GM12878 (cell line): Measurements from ENCODE around the gene FKRP. TPM values are rescaled to one million over a fixed set of nuclear protein-coding genes. Genes with fewer than 3 reads are reported as not detected.

Experiments
- ATAC-seq: fragments of 200-7000 bp; cut with Tn5 transposase; 3 replicates; pipeline ENCODE4 v1.9.1; 2020; ENCODE audit warnings: mild to moderate bottlenecking, moderate library complexity
- BruUV-seq: library from RNA; stranded (reverse); fragments of 400-500 nt; replicated peaks from 2 replicates; lab custom pipeline; 2021; lab: Mats Ljungman, UMichigan
- CTCF ChIA-PET: fragments of 300-600 bp; sonication (Branson Sonifier 250); formaldehyde crosslinking; extraction: SDS; loops from one replicate; lab custom pipeline; 2021; ENCODE audit warnings: inconsistent platforms; lab: Yijun Ruan, JAX
- POLR2A ChIA-PET: fragments of 350-600 bp; formaldehyde crosslinking; extraction: SDS; loops from one replicate; lab custom pipeline; 2021; ENCODE audit warnings: inconsistent platforms; lab: Charles Lee
- RAD21 ChIA-PET: fragments of 300-600 bp; sonication (Branson Sonifier 250); formaldehyde crosslinking; loops from one replicate; lab custom pipeline; 2023; ENCODE audit warnings: antibody characterized with exemption; ENCODE audit not compliant: unreplicated experiment; lab: Charles Lee
- SMC1A ChIA-PET: fragments of 300-600 bp; sonication (Branson Sonifier 250); formaldehyde crosslinking; loops from one replicate; lab custom pipeline; 2023; ENCODE audit not compliant: unreplicated experiment, uncharacterized antibody; lab: Charles Lee
- DNase-seq: peaks from one replicate; pipeline ENCODE4 v3.0.0-alpha.2; 2011; ENCODE audit warnings: low read depth, low spot score
- FAIRE-seq: peaks from 3 replicates; lab custom pipeline; 2011; peaks lifted over from hg19 to GRCh38; lab: Jason Lieb, UNC
- H2AFZ ChIP-seq: 2 replicates; pipeline ENCODE4 v1.6.0; 2011; ENCODE audit warnings: low read depth, low read length, control low read depth; ENCODE audit not compliant: control insufficient read depth
- H3K27ac ChIP-seq: 2 replicates; pipeline ENCODE4 v1.5.1; 2011; ENCODE audit warnings: control low read depth; ENCODE audit not compliant: control insufficient read depth, insufficient read depth
- H3K27me3 ChIP-seq, 2 experiments: replicated peaks in 1 of 2; 2 replicates each; pipeline versions ENCODE4 v1.6.0 to v1.6.1; 2011; ENCODE audit warnings: low read length in 1 of 2; ENCODE audit not compliant: control insufficient read depth in 2 of 2, insufficient read depth in 2 of 2
- H3K36me3 ChIP-seq, 2 experiments: 2 replicates each; pipeline ENCODE4 v1.5.1; 2011; ENCODE audit warnings: low read length in 1 of 2; ENCODE audit not compliant: control insufficient read depth in 2 of 2, insufficient read depth in 2 of 2
- H3K4me1 ChIP-seq: 2 replicates; pipeline ENCODE4 v1.6.1; 2011; ENCODE audit warnings: mild to moderate bottlenecking, low read length, moderate library complexity, mixed read lengths; ENCODE audit not compliant: control insufficient read depth, insufficient read depth
- H3K4me2 ChIP-seq: 2 replicates; pipeline ENCODE4 v1.6.0; 2011; ENCODE audit warnings: control low read depth; ENCODE audit not compliant: control insufficient read depth, insufficient read depth
- H3K4me3 ChIP-seq: fragments of 200-600 bp; sonication (generic); 2 replicates; pipeline ENCODE4 v1.5.1; 2016
- H3K79me2 ChIP-seq: 2 replicates; pipeline ENCODE4 v1.6.0; 2011; ENCODE audit warnings: low read length; ENCODE audit not compliant: control insufficient read depth, insufficient read depth
- H3K9ac ChIP-seq: 2 replicates; pipeline ENCODE4 v1.8.0; 2011; ENCODE audit warnings: low read length, control low read depth, mixed read lengths; ENCODE audit not compliant: control insufficient read depth, insufficient read depth
- H3K9me3 ChIP-seq: replicated peaks from 3 replicates; pipeline ENCODE4 v1.5.1; 2011; ENCODE audit warnings: mild to moderate bottlenecking, low read length; ENCODE audit not compliant: control insufficient read depth, insufficient read depth
- H4K20me1 ChIP-seq: 2 replicates; pipeline ENCODE4 v1.6.0; 2011; ENCODE audit not compliant: control insufficient read depth, insufficient read depth
- ESRRA ChIP-seq: IDR thresholded peaks from 2 replicates; pipeline ENCODE4 v1.6.1; 2012; ENCODE audit warnings: mild to moderate bottlenecking, low read length, improper control_type of control experiment
- ZZZ3 ChIP-seq: IDR thresholded peaks from 2 replicates; pipeline ENCODE4 v1.6.1; 2011; ENCODE audit warnings: low read depth; ENCODE audit not compliant: control insufficient read depth, insufficient read length
- WGBS: methylation state at CpG from one replicate; pipeline ENCODE4 v1.1.6; 2016; ENCODE audit warnings: low lambda C conversion rate; ENCODE audit not compliant: insufficient replicate concordance, insufficient coverage; ENCODE audit errors: missing lambda C conversion rate; 5-methylcytosine and 5-hydroxymethylcytosine counted together
- in situ Hi-C: fragments of 300-500 bp; cut with MboI; formaldehyde crosslinking; loops from 9 replicates; pipeline ENCODE4 v1.14.3; 2018; ENCODE audit warnings: mixed read lengths
- intact Hi-C: fragments of 100-400 bp; cut with micrococcal nuclease; formaldehyde crosslinking; loops from one replicate; pipeline ENCODE4 v1.14.2; 2022; ENCODE audit not compliant: unreplicated experiment
- polyA plus RNA-seq, 11 experiments: library from polyadenylated mRNA; depleted of rRNA in 4 of 11; unstranded in 6 of 11; stranded (reverse) in 5 of 11; fragments of >200 nt; fragmentation: Nextera tagmentation in 4 of 11; fragmentation: Illumina TruSeq in 1 of 11; extraction: Ambion mirVana in 4 of 11; extraction: Trizol in 1 of 11; gene quantifications; 1 replicate in 1 of 11; 2 replicates in 10 of 11; pipeline versions ENCODE4 v1.2.1 to v1.2.3, GENCODE V29; 2011 to 2016; ENCODE audit warnings: inconsistent platforms in 2 of 11, missing spikeins in 2 of 11, low read depth in 1 of 11
- total RNA-seq, 4 experiments: library from RNA; depleted of rRNA in 3 of 4; stranded (reverse); fragments of >200 nt in 3 of 4; fragmentation: Illumina TruSeq in 1 of 4; extraction: Trizol in 1 of 4; gene quantifications; 2 replicates each; pipeline versions ENCODE4 v1.2.1 to v1.2.3, GENCODE V29; 2013 to 2021
- TF ChIP-seq, protein P1 (sequence below): IDR thresholded peaks from 2 replicates; pipeline ENCODE4 v1.6.1; 2011; ENCODE audit warnings: borderline replicate concordance, low read depth, mild to moderate bottlenecking, moderate library complexity, mixed read lengths, low read length; ENCODE audit not compliant: insufficient read depth; ENCODE audit errors: extremely low read length
- TF ChIP-seq, protein P2 (sequence below): fragments of 450-650 bp; IDR thresholded peaks from 2 replicates; pipeline ENCODE4 v1.6.1; 2017; ENCODE audit warnings: antibody characterized with exemption, mild to moderate bottlenecking, moderate library complexity
- TF ChIP-seq, protein P3 (sequence below): fragments of 450-650 bp; IDR thresholded peaks from 2 replicates; pipeline ENCODE4 v1.6.1; 2017; ENCODE audit warnings: mild to moderate bottlenecking, moderate library complexity
- TF ChIP-seq, protein P4 (sequence below): fragments of 450-650 bp; IDR thresholded peaks from 2 replicates; pipeline ENCODE4 v1.6.1; 2016; ENCODE audit warnings: mild to moderate bottlenecking
- TF ChIP-seq, protein P5 (sequence below): fragments of 450-650 bp; formaldehyde crosslinking; IDR thresholded peaks from 2 replicates; pipeline ENCODE4 v1.4.0; 2020; ENCODE audit warnings: mild to moderate bottlenecking, moderate library complexity

Gene FKRP
- total and polyA plus RNA-seq, 10 of the 15 experiments (the other 5 are each of a cell fraction or from before 2014, with no cell fraction given), result 1.3 to 14.1 (median 7.8) TPM

DNA sequence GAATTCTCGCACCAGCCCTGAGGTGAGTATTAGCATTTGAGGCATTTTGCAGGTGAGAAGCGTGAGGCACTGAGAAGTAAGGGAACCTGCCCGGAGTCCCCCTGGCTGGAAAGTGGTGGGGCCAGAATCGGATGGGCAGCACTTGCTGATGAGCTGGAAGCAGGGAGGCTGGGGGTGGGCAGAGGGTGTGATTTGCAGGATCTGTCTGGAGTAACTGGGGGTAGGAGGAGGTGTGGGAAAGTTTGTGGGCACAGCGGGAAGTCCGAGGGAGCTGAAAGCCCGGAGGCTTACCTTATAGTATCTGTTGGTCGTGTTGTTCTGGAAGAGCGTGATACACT, 49.0 kb upstream of the FKRP start:
- no peak for DNase-seq
- POLR2A ChIA-PET, result no interaction called here
- SMC1A ChIA-PET, result interaction anchor here (0.6 kb wide), 2 partner anchors 16 to 146 kb away, joined by 3 read pairs; no protein-coding TSS in a partner anchor
- H3K27ac ChIP-seq, result no peak overlapping the region
- H4K20me1 ChIP-seq, result no peaks in the 10 kb centered on the region
- H3K9ac ChIP-seq, result no peak overlapping the region
- no TSS peak for BruUV-seq
- H3K36me3 ChIP-seq, result peaks cover 36 to 50% of the 10 kb centered on the region in 2 experiments; a peak in 3 of 4 replicates
- WGBS, result 99% methylated on average over 9 of the region's 9 CpGs
- no peaks in the 10 kb centered on the region; the same call in 2 of the 3 replicates for H3K9me3 ChIP-seq
- no peaks in the 10 kb centered on the region for H3K79me2 ChIP-seq
- no peak overlapping the region for H3K4me2 ChIP-seq
- no peak overlapping the region for H2AFZ ChIP-seq
- no peaks in the 10 kb centered on the region for H3K4me1 ChIP-seq
- ATAC-seq, result no peak
- H3K27me3 ChIP-seq, result no peaks in the 10 kb centered on the region
- RAD21 ChIA-PET, result no interaction called here
- CTCF ChIA-PET, result interaction anchor here (0.6 to 0.9 kb wide), 2 partner anchors 70 to 177 kb away, joined by 5 read pairs; no protein-coding TSS in a partner anchor
- intact Hi-C loops (no loop called here), in situ Hi-C loops (no loop called here)
- no peak for FAIRE-seq
- no peak overlapping the region for H3K4me3 ChIP-seq
- TF ChIP-seq, protein P1, sequence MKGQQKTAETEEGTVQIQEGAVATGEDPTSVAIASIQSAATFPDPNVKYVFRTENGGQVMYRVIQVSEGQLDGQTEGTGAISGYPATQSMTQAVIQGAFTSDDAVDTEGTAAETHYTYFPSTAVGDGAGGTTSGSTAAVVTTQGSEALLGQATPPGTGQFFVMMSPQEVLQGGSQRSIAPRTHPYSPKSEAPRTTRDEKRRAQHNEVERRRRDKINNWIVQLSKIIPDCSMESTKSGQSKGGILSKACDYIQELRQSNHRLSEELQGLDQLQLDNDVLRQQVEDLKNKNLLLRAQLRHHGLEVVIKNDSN, result no peak
- TF ChIP-seq, protein P2, sequence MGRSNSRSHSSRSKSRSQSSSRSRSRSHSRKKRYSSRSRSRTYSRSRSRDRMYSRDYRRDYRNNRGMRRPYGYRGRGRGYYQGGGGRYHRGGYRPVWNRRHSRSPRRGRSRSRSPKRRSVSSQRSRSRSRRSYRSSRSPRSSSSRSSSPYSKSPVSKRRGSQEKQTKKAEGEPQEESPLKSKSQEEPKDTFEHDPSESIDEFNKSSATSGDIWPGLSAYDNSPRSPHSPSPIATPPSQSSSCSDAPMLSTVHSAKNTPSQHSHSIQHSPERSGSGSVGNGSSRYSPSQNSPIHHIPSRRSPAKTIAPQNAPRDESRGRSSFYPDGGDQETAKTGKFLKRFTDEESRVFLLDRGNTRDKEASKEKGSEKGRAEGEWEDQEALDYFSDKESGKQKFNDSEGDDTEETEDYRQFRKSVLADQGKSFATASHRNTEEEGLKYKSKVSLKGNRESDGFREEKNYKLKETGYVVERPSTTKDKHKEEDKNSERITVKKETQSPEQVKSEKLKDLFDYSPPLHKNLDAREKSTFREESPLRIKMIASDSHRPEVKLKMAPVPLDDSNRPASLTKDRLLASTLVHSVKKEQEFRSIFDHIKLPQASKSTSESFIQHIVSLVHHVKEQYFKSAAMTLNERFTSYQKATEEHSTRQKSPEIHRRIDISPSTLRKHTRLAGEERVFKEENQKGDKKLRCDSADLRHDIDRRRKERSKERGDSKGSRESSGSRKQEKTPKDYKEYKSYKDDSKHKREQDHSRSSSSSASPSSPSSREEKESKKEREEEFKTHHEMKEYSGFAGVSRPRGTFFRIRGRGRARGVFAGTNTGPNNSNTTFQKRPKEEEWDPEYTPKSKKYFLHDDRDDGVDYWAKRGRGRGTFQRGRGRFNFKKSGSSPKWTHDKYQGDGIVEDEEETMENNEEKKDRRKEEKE, result no peak
- TF ChIP-seq ZZZ3 (no peak), ESRRA (no peak)
- TF ChIP-seq, protein P3, sequence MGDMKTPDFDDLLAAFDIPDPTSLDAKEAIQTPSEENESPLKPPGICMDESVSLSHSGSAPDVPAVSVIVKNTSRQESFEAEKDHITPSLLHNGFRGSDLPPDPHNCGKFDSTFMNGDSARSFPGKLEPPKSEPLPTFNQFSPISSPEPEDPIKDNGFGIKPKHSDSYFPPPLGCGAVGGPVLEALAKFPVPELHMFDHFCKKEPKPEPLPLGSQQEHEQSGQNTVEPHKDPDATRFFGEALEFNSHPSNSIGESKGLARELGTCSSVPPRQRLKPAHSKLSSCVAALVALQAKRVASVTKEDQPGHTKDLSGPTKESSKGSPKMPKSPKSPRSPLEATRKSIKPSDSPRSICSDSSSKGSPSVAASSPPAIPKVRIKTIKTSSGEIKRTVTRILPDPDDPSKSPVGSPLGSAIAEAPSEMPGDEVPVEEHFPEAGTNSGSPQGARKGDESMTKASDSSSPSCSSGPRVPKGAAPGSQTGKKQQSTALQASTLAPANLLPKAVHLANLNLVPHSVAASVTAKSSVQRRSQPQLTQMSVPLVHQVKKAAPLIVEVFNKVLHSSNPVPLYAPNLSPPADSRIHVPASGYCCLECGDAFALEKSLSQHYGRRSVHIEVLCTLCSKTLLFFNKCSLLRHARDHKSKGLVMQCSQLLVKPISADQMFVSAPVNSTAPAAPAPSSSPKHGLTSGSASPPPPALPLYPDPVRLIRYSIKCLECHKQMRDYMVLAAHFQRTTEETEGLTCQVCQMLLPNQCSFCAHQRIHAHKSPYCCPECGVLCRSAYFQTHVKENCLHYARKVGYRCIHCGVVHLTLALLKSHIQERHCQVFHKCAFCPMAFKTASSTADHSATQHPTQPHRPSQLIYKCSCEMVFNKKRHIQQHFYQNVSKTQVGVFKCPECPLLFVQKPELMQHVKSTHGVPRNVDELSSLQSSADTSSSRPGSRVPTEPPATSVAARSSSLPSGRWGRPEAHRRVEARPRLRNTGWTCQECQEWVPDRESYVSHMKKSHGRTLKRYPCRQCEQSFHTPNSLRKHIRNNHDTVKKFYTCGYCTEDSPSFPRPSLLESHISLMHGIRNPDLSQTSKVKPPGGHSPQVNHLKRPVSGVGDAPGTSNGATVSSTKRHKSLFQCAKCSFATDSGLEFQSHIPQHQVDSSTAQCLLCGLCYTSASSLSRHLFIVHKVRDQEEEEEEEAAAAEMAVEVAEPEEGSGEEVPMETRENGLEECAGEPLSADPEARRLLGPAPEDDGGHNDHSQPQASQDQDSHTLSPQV, result no peak
- TF ChIP-seq, protein P4, sequence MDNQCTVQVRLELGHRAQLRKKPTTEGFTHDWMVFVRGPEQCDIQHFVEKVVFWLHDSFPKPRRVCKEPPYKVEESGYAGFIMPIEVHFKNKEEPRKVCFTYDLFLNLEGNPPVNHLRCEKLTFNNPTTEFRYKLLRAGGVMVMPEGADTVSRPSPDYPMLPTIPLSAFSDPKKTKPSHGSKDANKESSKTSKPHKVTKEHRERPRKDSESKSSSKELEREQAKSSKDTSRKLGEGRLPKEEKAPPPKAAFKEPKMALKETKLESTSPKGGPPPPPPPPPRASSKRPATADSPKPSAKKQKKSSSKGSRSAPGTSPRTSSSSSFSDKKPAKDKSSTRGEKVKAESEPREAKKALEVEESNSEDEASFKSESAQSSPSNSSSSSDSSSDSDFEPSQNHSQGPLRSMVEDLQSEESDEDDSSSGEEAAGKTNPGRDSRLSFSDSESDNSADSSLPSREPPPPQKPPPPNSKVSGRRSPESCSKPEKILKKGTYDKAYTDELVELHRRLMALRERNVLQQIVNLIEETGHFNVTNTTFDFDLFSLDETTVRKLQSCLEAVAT, result no peak
- TF ChIP-seq, protein P5, sequence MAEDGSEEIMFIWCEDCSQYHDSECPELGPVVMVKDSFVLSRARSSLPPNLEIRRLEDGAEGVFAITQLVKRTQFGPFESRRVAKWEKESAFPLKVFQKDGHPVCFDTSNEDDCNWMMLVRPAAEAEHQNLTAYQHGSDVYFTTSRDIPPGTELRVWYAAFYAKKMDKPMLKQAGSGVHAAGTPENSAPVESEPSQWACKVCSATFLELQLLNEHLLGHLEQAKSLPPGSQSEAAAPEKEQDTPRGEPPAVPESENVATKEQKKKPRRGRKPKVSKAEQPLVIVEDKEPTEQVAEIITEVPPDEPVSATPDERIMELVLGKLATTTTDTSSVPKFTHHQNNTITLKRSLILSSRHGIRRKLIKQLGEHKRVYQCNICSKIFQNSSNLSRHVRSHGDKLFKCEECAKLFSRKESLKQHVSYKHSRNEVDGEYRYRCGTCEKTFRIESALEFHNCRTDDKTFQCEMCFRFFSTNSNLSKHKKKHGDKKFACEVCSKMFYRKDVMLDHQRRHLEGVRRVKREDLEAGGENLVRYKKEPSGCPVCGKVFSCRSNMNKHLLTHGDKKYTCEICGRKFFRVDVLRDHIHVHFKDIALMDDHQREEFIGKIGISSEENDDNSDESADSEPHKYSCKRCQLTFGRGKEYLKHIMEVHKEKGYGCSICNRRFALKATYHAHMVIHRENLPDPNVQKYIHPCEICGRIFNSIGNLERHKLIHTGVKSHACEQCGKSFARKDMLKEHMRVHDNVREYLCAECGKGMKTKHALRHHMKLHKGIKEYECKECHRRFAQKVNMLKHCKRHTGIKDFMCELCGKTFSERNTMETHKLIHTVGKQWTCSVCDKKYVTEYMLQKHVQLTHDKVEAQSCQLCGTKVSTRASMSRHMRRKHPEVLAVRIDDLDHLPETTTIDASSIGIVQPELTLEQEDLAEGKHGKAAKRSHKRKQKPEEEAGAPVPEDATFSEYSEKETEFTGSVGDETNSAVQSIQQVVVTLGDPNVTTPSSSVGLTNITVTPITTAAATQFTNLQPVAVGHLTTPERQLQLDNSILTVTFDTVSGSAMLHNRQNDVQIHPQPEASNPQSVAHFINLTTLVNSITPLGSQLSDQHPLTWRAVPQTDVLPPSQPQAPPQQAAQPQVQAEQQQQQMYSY (CRISPR knock-in tag), result no peak
